Measurements from ENCODE around the gene DLG5.

- no peak for TF ChIP-seq POLR2A (IDR thresholded peaks at IDR 0.05)
- no peak for TF ChIP-seq CTCF (IDR thresholded peaks at IDR 0.05)
Observed at GRCh38 chr10:77853256-77853655, 73.3 kb downstream of the DLG5 start.

Measured in Peyer's patch (tissue), 4 donors.